Activated naive CD8-positive, alpha-beta T cell treated with anti-CD3 and anti-CD28 coated beads, Interleukin-2, amount 10 ng/mL, durations not matched to agents 7 days and 5 days (primary cell): ENCODE data around the gene MYL6B. TPM values are rescaled to one million over a fixed set of nuclear protein-coding genes. Genes with fewer than 3 reads are reported as not detected.
"Not testable (repeated sequence)": the region's sequence is repeated elsewhere in the genome, so short reads cannot be mapped to it uniquely, and the experiment has no call there.

Experiments
- ATAC-seq: fragments of 150-1000 bp; cut with Tn5 transposase; one replicate; pipeline ENCODE4 v1.10.0; 2021; ENCODE audit warnings: low read depth, moderate library complexity
- POLR2A ChIA-PET: fragments of 350-600 bp; sonication (Branson Sonifier 250); formaldehyde crosslinking; loops from one replicate; lab custom pipeline; 2021; ENCODE audit warnings: antibody characterized with exemption; lab: Charles Lee
- DNase-seq: peaks from one replicate; pipeline ENCODE4 v3.0.0; 2021
- H3K27ac Mint-ChIP-seq: one replicate; pipeline ENCODE4 v1.8.0; 2022; ENCODE audit warnings: mild to moderate bottlenecking, mixed read lengths
- H3K27me3 Mint-ChIP-seq: one replicate; pipeline ENCODE4 v1.8.0; 2022; ENCODE audit warnings: mild to moderate bottlenecking, moderate library complexity, mixed read lengths
- H3K36me3 Mint-ChIP-seq: one replicate; pipeline ENCODE4 v1.8.0; 2021; ENCODE audit warnings: mild to moderate bottlenecking, mixed read lengths
- H3K4me1 Mint-ChIP-seq: one replicate; pipeline ENCODE4 v1.8.0; 2021; ENCODE audit warnings: mixed read lengths
- H3K4me3 Mint-ChIP-seq: one replicate; pipeline ENCODE4 v1.8.0; 2022; ENCODE audit warnings: mild to moderate bottlenecking, moderate library complexity, mixed read lengths
- H3K9me3 Mint-ChIP-seq: one replicate; pipeline ENCODE4 v1.8.0; 2021; ENCODE audit warnings: mixed read lengths
- total RNA-seq, 2 experiments: library from RNA; stranded (reverse); gene quantifications; one replicate each; pipeline ENCODE4 v1.2.3, GENCODE V29; 2021

The MYL6B gene
- total RNA-seq, 2 experiments from 2014 or later, result 46.6 to 47.8 TPM

- peak; percentile 29 for ATAC-seq
- peak; percentile 94 for DNase-seq
- H3K4me1 Mint-ChIP-seq, result peaks cover 27% of the 10 kb centered on the region
- peak within 1 kb of the TSS; percentile 98 for H3K4me3 Mint-ChIP-seq
- no peaks in the 10 kb centered on the region for H3K9me3 Mint-ChIP-seq
- POLR2A ChIA-PET, result interaction anchor here (0.6 to 5.3 kb wide), 21 partner anchors 9 to 401 kb away, joined by 3 to 111 read pairs (median 6); partner anchors contain the start of genes BLOC1S1, CNPY2, COQ10A and ERBB3
- peaks cover 35% of the 10 kb centered on the region for H3K36me3 Mint-ChIP-seq
- peak within 1 kb of the TSS; percentile 99 for H3K27ac Mint-ChIP-seq
- H3K27me3 Mint-ChIP-seq, result no peaks in the 10 kb centered on the region
Observed at GRCh38 chr12:56116267-56117081, 35.9 kb upstream of the MYL6B start, which contains the start of gene RPL41. TSS of gene RPL41 (plus strand) at chr12:56116633.

- DNase-seq, ATAC-seq, H3K27me3 Mint-ChIP-seq, H3K9me3 Mint-ChIP-seq: not testable (repeated sequence)
- Mint-ChIP-seq H3K36me3 (peaks cover 33% of the 10 kb centered on the region), H3K27ac (peak overlapping the region; percentile 99), H3K4me3 (peak overlapping the region; percentile 98), H3K4me1 (peaks cover 25% of the 10 kb centered on the region)
- POLR2A ChIA-PET, result interaction anchor here (0.5 to 5.3 kb wide), 26 partner anchors 9 to 401 kb away, joined by 3 to 111 read pairs (median 6); partner anchors contain the start of genes BLOC1S1, CNPY2, COQ10A and ERBB3
Observed at GRCh38 chr12:56117082-56117706, 35.2 kb upstream of the MYL6B start.

GRCh38 chr12:56117778-56118687 lies 34.4 kb upstream of the MYL6B start, which contains the start of gene ZC3H10:
TSS of gene ZC3H10 (plus strand) at chr12:56118266. CDS start at chr12:56120563, 2,297 bp downstream.
- Mint-ChIP-seq H3K4me3 (peak within 1 kb of the TSS; percentile 98), H3K27me3 (no peaks in the 10 kb centered on the region), H3K36me3 (peaks cover 26% of the 10 kb centered on the region), H3K9me3 (no peaks in the 10 kb centered on the region), H3K4me1 (peaks cover 24% of the 10 kb centered on the region), H3K27ac (peak within 1 kb of the TSS; percentile 99)
- peak; percentile 94 for DNase-seq
- ATAC-seq, result peak; percentile 81
- POLR2A ChIA-PET, result interaction anchor here (0.5 to 5.3 kb wide), 39 partner anchors 8 to 389 kb away, joined by 3 to 111 read pairs (median 4); partner anchors contain the start of genes ANKRD52, CNPY2, COQ10A and DNAJC14

- Mint-ChIP-seq H3K4me3 (peak overlapping the region; percentile 98), H3K36me3 (peaks cover 18% of the 10 kb centered on the region), H3K27me3 (no peaks in the 10 kb centered on the region), H3K4me1 (peaks cover 26% of the 10 kb centered on the region), H3K27ac (peak overlapping the region; percentile 99), H3K9me3 (no peaks in the 10 kb centered on the region)
- ATAC-seq, result no peak
- no peak for DNase-seq
- POLR2A ChIA-PET, result interaction anchor here (0.6 to 5.3 kb wide), 37 partner anchors 10 to 390 kb away, joined by 3 to 111 read pairs (median 4); partner anchors contain the start of genes ANKRD52, CNPY2, COQ10A and DNAJC14
Observed at GRCh38 chr12:56118688-56119357, 33.6 kb upstream of the MYL6B start.

GRCh38 chr12:56119361-56119796 lies 33.0 kb upstream of the MYL6B start:
- DNase-seq, result no peak
- peaks cover 28% of the 10 kb centered on the region for H3K4me1 Mint-ChIP-seq

GRCh38 chr12:56120158-56120846 lies 32.1 kb upstream of the MYL6B start:
- H3K27ac Mint-ChIP-seq, result peak overlapping the region; percentile 3
- no peak for ATAC-seq
- H3K4me3 Mint-ChIP-seq, result no peak overlapping the region
- no peak for DNase-seq
- POLR2A ChIA-PET, result interaction anchor here (1.1 to 4.5 kb wide), 5 partner anchors 9 to 69 kb away, joined by 3 to 66 read pairs (median 7); partner anchors contain the start of genes ESYT1 and SMARCC2
- peaks cover 31% of the 10 kb centered on the region for H3K4me1 Mint-ChIP-seq
- no peaks in the 10 kb centered on the region for H3K27me3 Mint-ChIP-seq
- H3K9me3 Mint-ChIP-seq, result no peaks in the 10 kb centered on the region
- H3K36me3 Mint-ChIP-seq, result peaks cover 12% of the 10 kb centered on the region

More at GRCh38 chr12:56119361-56119796, 33.0 kb upstream of the MYL6B start:
- Mint-ChIP-seq H3K27ac (peak overlapping the region; percentile 99), H3K4me3 (peak overlapping the region; percentile 98), H3K27me3 (no peaks in the 10 kb centered on the region), H3K9me3 (no peaks in the 10 kb centered on the region), H3K36me3 (peaks cover 12% of the 10 kb centered on the region)
- POLR2A ChIA-PET, result interaction anchor here (1.1 to 5.3 kb wide), 12 partner anchors 10 to 148 kb away, joined by 3 to 111 read pairs (median 12); partner anchors contain the start of genes ANKRD52, COQ10A, ESYT1 and MYL6
- no peak for ATAC-seq

- Mint-ChIP-seq H3K9me3 (no peaks in the 10 kb centered on the region), H3K4me3 (no peak overlapping the region), H3K36me3 (peaks cover 12% of the 10 kb centered on the region), H3K27ac (no peak overlapping the region), H3K27me3 (no peaks in the 10 kb centered on the region), H3K4me1 (peaks cover 35% of the 10 kb centered on the region)
- POLR2A ChIA-PET, result interaction anchor here (4.5 kb wide), 1 partner anchor 67 kb away, joined by 66 read pairs; the partner anchor contains the start of gene SMARCC2
- ATAC-seq (no peak), DNase-seq (no peak)
Observed at GRCh38 chr12:56121204-56121870, 31.1 kb upstream of the MYL6B start.

GRCh38 chr12:56122637-56123036 lies 29.8 kb upstream of the MYL6B start:
- ATAC-seq (no peak), DNase-seq (no peak)
- Mint-ChIP-seq H3K36me3 (peaks cover 3% of the 10 kb centered on the region), H3K4me1 (peaks cover 47% of the 10 kb centered on the region), H3K9me3 (no peaks in the 10 kb centered on the region), H3K4me3 (no peak overlapping the region), H3K27me3 (no peaks in the 10 kb centered on the region), H3K27ac (peak overlapping the region; percentile 3)
- POLR2A ChIA-PET, result interaction anchor here (0.6 to 8.4 kb wide), 2 partner anchors 39 to 62 kb away, joined by 3 to 145 read pairs; partner anchors contain the start of gene MYL6

- Mint-ChIP-seq H3K36me3 (peaks cover 6% of the 10 kb centered on the region), H3K4me3 (no peak overlapping the region), H3K9me3 (no peaks in the 10 kb centered on the region), H3K4me1 (peaks cover 38% of the 10 kb centered on the region), H3K27ac (peak overlapping the region; percentile 0), H3K27me3 (no peaks in the 10 kb centered on the region)
- DNase-seq, result no peak
- POLR2A ChIA-PET, result interaction anchor here (0.5 to 8.4 kb wide), 5 partner anchors 38 to 131 kb away, joined by 3 to 145 read pairs (median 5); partner anchors contain the start of genes MYL6, RNF41 and SMARCC2
- ATAC-seq, result no peak
Observed at GRCh38 chr12:56124133-56124532, 28.3 kb upstream of the MYL6B start.

GRCh38 chr12:56126732-56127239 lies 25.6 kb upstream of the MYL6B start:
- DNase-seq, result no peak
- Mint-ChIP-seq H3K4me1 (peaks cover 47% of the 10 kb centered on the region), H3K27me3 (no peaks in the 10 kb centered on the region), H3K9me3 (no peaks in the 10 kb centered on the region), H3K4me3 (peak overlapping the region; percentile 100), H3K36me3 (peaks cover 27% of the 10 kb centered on the region), H3K27ac (peak overlapping the region; percentile 97)
- POLR2A ChIA-PET, result interaction anchor here (0.9 to 8.4 kb wide), 9 partner anchors 9 to 165 kb away, joined by 3 to 145 read pairs (median 10); partner anchors contain the start of genes MYL6, MYL6B, PA2G4 and RPL41
- no peak for ATAC-seq
